Suprapubic skin (tissue), 3 donors: ENCODE measurements around the gene PROZ.

Experiments
- CTCF ChIP-seq, 2 donors: fragments of 200-600 bp in 1 of 2; fragments of 450-650 bp in 1 of 2; sonication (generic) in 1 of 2; IDR thresholded peaks; one replicate each; pipeline ENCODE4 v1.5.1; 2016 to 2019; ENCODE audit warnings: antibody characterized with exemption in 2 of 2, mild to moderate bottlenecking in 1 of 2, moderate library complexity in 1 of 2
- POLR2AphosphoS5 ChIP-seq, 3 donors: sonication (generic); formaldehyde crosslinking; IDR thresholded peaks; one replicate each; pipeline ENCODE4 v1.6.1; 2017; ENCODE audit warnings: antibody characterized with exemption in 3 of 3

GRCh38 chr13:113115363-113116205 lies 42.9 kb upstream of the PROZ start:
- no peak for TF ChIP-seq POLR2AphosphoS5 (IDR thresholded peaks at IDR 0.05)
- TF ChIP-seq CTCF (IDR thresholded peaks at IDR 0.05) = no peak
